Measurements from ENCODE around the gene BAIAP2L1. TPM values are rescaled to one million over a fixed set of nuclear protein-coding genes. Genes with fewer than 3 reads are reported as not detected.

The BAIAP2L1 gene
- total RNA-seq, 1 donor from 2014 or later = 19.7 TPM

DNA sequence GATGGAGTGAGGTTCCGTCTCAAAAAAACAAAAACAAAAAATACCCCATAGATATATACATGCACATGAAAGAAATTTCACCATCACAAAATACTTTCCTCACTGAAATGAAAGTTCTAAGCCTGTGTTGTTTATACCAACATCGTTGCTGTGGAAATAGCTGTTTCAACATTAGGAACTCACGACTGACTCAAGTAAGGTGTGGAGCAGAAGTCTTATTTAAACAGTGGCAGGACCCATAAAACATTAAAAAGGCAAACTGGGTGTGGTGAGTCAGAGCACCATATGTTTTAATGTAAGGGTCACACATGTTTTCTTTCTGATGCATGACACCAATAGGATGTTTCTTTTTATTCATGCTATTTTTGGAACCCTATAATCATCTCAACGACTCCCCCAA, 48.3 kb downstream of the BAIAP2L1 start:
- Histone ChIP-seq H3K4me3 (ENCODE audit: low read depth, low read length) (no peak overlapping the region), H3K36me3 (ENCODE audit: control insufficient read depth, insufficient read depth, low read length) (peaks cover 8% of the 10 kb centered on the region), H3K27me3 (ENCODE audit: control insufficient read depth, insufficient read depth, low read length) (no peaks in the 10 kb centered on the region)
- TF ChIP-seq, protein P1, sequence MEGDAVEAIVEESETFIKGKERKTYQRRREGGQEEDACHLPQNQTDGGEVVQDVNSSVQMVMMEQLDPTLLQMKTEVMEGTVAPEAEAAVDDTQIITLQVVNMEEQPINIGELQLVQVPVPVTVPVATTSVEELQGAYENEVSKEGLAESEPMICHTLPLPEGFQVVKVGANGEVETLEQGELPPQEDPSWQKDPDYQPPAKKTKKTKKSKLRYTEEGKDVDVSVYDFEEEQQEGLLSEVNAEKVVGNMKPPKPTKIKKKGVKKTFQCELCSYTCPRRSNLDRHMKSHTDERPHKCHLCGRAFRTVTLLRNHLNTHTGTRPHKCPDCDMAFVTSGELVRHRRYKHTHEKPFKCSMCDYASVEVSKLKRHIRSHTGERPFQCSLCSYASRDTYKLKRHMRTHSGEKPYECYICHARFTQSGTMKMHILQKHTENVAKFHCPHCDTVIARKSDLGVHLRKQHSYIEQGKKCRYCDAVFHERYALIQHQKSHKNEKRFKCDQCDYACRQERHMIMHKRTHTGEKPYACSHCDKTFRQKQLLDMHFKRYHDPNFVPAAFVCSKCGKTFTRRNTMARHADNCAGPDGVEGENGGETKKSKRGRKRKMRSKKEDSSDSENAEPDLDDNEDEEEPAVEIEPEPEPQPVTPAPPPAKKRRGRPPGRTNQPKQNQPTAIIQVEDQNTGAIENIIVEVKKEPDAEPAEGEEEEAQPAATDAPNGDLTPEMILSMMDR (IDR thresholded peaks at IDR 0.05; ENCODE audit: insufficient read depth, low read length, severe bottlenecking) = no peak
- DNase-seq (ENCODE audit: low read depth) = peak; percentile 89
- peak; percentile 87 for FAIRE-seq

DNA sequence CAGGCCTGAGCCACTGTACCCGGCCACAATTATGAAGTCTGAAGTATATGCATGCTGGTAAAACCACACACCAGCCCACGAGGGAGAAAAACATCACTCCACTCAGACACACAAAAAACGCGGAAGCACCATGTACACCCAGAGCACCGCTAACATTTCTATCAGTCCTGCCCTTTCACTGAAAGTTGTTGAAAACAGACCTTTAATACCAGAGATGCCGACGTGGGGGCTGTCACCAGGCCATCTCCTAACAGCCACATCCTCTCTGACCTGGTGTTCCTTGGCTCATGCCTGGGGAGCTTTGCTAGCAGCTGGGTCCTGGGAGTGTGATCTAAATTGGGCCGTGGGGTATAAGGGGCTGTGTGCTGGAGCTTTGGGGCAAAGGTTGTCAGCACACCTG, 49.8 kb downstream of the BAIAP2L1 start:
- FAIRE-seq = no peak
- H3K4me3 ChIP-seq (ENCODE audit: low read depth, low read length) = no peak overlapping the region
- peaks cover 8% of the 10 kb centered on the region for H3K36me3 ChIP-seq (ENCODE audit: control insufficient read depth, insufficient read depth, low read length)
- H3K27me3 ChIP-seq (ENCODE audit: control insufficient read depth, insufficient read depth, low read length) = no peaks in the 10 kb centered on the region
- no peak for DNase-seq (ENCODE audit: low read depth)
- TF ChIP-seq, protein P1 (IDR thresholded peaks at IDR 0.05; ENCODE audit: insufficient read depth, low read length, severe bottlenecking) = no peak

GRCh38 chr7:98348726-98349474, 52.0 kb downstream of the BAIAP2L1 start:
- no peak for DNase-seq (ENCODE audit: low read depth)
- TF ChIP-seq, protein P1 (IDR thresholded peaks at IDR 0.05; ENCODE audit: insufficient read depth, low read length, severe bottlenecking) = no peak
- H3K4me3 ChIP-seq (ENCODE audit: low read depth, low read length) = no peak overlapping the region
- no peak for FAIRE-seq
- H3K36me3 ChIP-seq (ENCODE audit: control insufficient read depth, insufficient read depth, low read length) = peaks cover 6% of the 10 kb centered on the region
- no peaks in the 10 kb centered on the region for H3K27me3 ChIP-seq (ENCODE audit: control insufficient read depth, insufficient read depth, low read length)

DNA sequence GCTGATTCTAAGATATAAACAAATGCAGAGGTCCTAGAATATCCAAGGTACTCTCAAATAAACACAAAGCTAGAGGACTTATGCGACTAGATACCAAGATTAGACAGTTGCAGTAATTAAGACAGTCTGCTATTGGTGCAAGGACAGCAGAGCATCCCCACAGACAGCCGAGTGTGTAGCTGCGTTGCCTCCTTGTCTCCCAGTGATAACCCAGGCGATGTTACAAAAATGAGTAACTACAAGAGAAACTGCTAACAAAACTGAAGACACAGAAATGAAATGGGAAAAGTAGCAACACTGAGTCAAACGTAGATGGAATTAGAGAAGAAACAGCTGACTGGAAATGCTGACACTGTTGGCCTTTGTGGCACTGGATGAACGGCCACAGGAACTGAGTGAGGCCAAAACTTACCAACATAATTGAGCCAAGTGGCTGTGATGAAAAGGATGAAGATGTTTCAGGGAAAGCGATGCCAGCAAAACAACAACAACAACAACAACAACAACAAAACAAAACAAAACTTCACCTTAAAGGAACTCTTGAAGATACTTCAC, 54.3 kb downstream of the BAIAP2L1 start:
- Histone ChIP-seq H3K4me3 (ENCODE audit: low read depth, low read length) (no peak overlapping the region), H3K36me3 (ENCODE audit: control insufficient read depth, insufficient read depth, low read length) (peaks cover 8% of the 10 kb centered on the region), H3K27me3 (ENCODE audit: control insufficient read depth, insufficient read depth, low read length) (no peaks in the 10 kb centered on the region)
- TF ChIP-seq, protein P1 (IDR thresholded peaks at IDR 0.05; ENCODE audit: insufficient read depth, low read length, severe bottlenecking) = no peak
- FAIRE-seq = no peak
- DNase-seq (ENCODE audit: low read depth) = no peak

GRCh38 chr7:98341106-98341505, 59.8 kb downstream of the BAIAP2L1 start:
- H3K27me3 ChIP-seq (ENCODE audit: control insufficient read depth, insufficient read depth, low read length) = no peaks in the 10 kb centered on the region
- no peak for FAIRE-seq
- peaks cover 3% of the 10 kb centered on the region for H3K36me3 ChIP-seq (ENCODE audit: control insufficient read depth, insufficient read depth, low read length)
- TF ChIP-seq, protein P1 (IDR thresholded peaks at IDR 0.05; ENCODE audit: insufficient read depth, low read length, severe bottlenecking) = no peak
- no peak overlapping the region for H3K4me3 ChIP-seq (ENCODE audit: low read depth, low read length)
- DNase-seq (ENCODE audit: low read depth) = no peak

Measured in bronchial epithelial cell (primary cell).